Tibial artery (tissue), 4 donors: Measurements from ENCODE around the gene CD300LG.

ENCODE experiments used
- DNase-seq, 2 donors: peaks; one replicate each; pipeline ENCODE4 v3.0.0-alpha.2; 2019
- H3K27ac ChIP-seq, 2 donors: fragments of 200-600 bp; sonication (generic) in 1 of 2; 1 replicate in 1 of 2; 2 replicates in 1 of 2; pipeline ENCODE4 v1.5.1; 2018 to 2019; ENCODE audit warnings: mild to moderate bottlenecking in 1 of 2
- H3K27me3 ChIP-seq, 2 donors: fragments of 200-600 bp; sonication (generic) in 1 of 2; one replicate each; pipeline versions ENCODE4 v1.5.1 to v1.6.0; 2016 to 2019
- H3K36me3 ChIP-seq, 3 donors: fragments of 200-600 bp; sonication (generic) in 2 of 3; one replicate each; pipeline ENCODE4 v1.5.1; 2016 to 2019; ENCODE audit warnings: mild to moderate bottlenecking in 2 of 3
- H3K4me1 ChIP-seq, 4 donors: fragments of 200-600 bp; sonication (generic) in 2 of 4; 1 replicate in 3 of 4; 2 replicates in 1 of 4; pipeline ENCODE4 v1.5.1; 2016 to 2019
- H3K4me3 ChIP-seq, 2 donors: fragments of 200-600 bp; sonication (generic) in 1 of 2; 1 replicate in 1 of 2; 2 replicates in 1 of 2; pipeline ENCODE4 v1.5.1; 2018 to 2019; ENCODE audit warnings: mild to moderate bottlenecking in 2 of 2
- H3K9me3 ChIP-seq, 3 donors: fragments of 200-600 bp; sonication (generic) in 1 of 3; one replicate each; pipeline ENCODE4 v1.5.1; 2016 to 2019
- intact Hi-C: fragments of 100-400 bp; cut with DNase I; formaldehyde crosslinking; loops from one replicate; pipeline ENCODE4 v1.15.0; 2023; ENCODE audit warnings: low total_unique reads
- TF ChIP-seq, protein P1 (sequence below), 2 experiments: fragments of 200-600 bp in 1 of 2; fragments of 450-650 bp in 1 of 2; IDR thresholded peaks; one replicate each; pipeline ENCODE4 v1.5.1; 2017 to 2019; ENCODE audit warnings: antibody characterized with exemption in 2 of 2, mild to moderate bottlenecking in 1 of 2, moderate library complexity in 1 of 2

CD300LG gene

GRCh38 chr17:43825567-43825966 lies 21.4 kb upstream of the CD300LG start:
- no peaks in the 10 kb centered on the region for H3K9me3 ChIP-seq
- H3K4me1 ChIP-seq = no peaks in the 10 kb centered on the region
- H3K36me3 ChIP-seq = peaks cover 5 to 69% (median 35%) of the 10 kb centered on the region in 3 donors
- H3K4me3 ChIP-seq = no peak overlapping the region
- TF ChIP-seq, protein P1, sequence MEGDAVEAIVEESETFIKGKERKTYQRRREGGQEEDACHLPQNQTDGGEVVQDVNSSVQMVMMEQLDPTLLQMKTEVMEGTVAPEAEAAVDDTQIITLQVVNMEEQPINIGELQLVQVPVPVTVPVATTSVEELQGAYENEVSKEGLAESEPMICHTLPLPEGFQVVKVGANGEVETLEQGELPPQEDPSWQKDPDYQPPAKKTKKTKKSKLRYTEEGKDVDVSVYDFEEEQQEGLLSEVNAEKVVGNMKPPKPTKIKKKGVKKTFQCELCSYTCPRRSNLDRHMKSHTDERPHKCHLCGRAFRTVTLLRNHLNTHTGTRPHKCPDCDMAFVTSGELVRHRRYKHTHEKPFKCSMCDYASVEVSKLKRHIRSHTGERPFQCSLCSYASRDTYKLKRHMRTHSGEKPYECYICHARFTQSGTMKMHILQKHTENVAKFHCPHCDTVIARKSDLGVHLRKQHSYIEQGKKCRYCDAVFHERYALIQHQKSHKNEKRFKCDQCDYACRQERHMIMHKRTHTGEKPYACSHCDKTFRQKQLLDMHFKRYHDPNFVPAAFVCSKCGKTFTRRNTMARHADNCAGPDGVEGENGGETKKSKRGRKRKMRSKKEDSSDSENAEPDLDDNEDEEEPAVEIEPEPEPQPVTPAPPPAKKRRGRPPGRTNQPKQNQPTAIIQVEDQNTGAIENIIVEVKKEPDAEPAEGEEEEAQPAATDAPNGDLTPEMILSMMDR (IDR thresholded peaks at IDR 0.05) = no peak
- H3K27ac ChIP-seq = no peak overlapping the region
- intact Hi-C loops = no loop called here
- DNase-seq = no peak
- H3K27me3 ChIP-seq = no peaks in the 10 kb centered on the region

- Histone ChIP-seq H3K9me3 (no peaks in the 10 kb centered on the region), H3K36me3 (peaks cover 5 to 71% (median 32%) of the 10 kb centered on the region in 3 donors), H3K27ac (no peak overlapping the region), H3K4me3 (no peak overlapping the region), H3K27me3 (no peaks in the 10 kb centered on the region), H3K4me1 (no peaks in the 10 kb centered on the region)
- TF ChIP-seq, protein P1 (IDR thresholded peaks at IDR 0.05) = no peak
- no peak for DNase-seq
- intact Hi-C loops = no loop called here
Observed at GRCh38 chr17:43826206-43826605, 20.8 kb upstream of the CD300LG start.

DNA sequence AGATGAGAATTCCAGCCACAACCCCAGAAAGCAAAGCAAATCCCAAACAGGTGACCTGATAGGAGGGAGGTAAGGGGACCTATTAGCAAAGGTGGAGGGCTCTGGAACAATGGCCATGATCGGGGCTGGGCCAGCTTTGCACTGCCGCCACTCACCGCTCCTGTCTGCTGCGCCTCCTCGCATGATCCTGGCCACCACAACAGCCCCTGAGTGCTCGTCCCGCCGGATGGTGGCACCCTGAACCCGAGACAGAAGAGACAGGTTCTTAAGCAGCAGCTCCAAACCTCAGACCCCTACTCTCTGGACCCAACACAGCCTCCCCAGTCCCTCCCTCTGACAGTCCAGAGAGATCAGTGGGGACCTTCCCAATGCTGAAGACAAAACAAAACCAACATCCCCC lies 19.4 kb upstream of the CD300LG start:
- intact Hi-C loops = no loop called here
- no peaks in the 10 kb centered on the region for H3K27me3 ChIP-seq
- DNase-seq = no peak
- H3K9me3 ChIP-seq = no peaks in the 10 kb centered on the region
- H3K4me1 ChIP-seq = peaks cover 0 to 11% (median 10%) of the 10 kb centered on the region in 4 donors
- peaks cover 5 to 72% (median 32%) of the 10 kb centered on the region in 3 donors for H3K36me3 ChIP-seq
- TF ChIP-seq, protein P1 (IDR thresholded peaks at IDR 0.05) = no peak
- H3K4me3 ChIP-seq = no peak overlapping the region
- H3K27ac ChIP-seq = no peak overlapping the region

DNA sequence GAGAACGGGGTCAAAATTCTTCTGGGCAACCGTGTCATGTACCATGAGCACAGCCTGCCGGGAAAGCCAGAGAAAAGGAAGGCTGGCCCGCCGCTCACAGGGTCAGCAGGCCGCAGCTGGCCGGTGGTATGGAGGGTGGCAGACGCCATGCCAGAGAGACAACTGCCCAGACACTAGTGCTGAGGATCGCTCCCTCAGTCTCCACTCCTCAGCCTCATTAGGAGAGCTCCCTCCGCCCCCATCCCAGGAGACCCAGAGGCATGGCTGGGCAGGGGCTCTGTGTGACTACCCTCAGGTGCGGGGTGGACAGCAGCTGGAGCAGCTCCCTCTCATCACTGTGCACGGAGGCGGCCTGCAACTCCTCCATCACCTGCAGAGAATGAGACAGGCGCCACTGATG lies 17.2 kb upstream of the CD300LG start:
- DNase-seq = no peak
- Histone ChIP-seq H3K9me3 (no peaks in the 10 kb centered on the region), H3K27me3 (no peaks in the 10 kb centered on the region), H3K36me3 (peaks cover 5 to 64% (median 32%) of the 10 kb centered on the region in 3 donors), H3K4me1 (peaks cover 0 to 22% (median 18%) of the 10 kb centered on the region in 4 donors), H3K4me3 (no peak overlapping the region), H3K27ac (no peak overlapping the region)
- TF ChIP-seq, protein P1 (IDR thresholded peaks at IDR 0.05) = no peak
- intact Hi-C loops = loop anchor here (10.0 kb wide), 1 partner anchor 45 kb away; the partner anchor contains the start of gene CFAP97D1

DNA sequence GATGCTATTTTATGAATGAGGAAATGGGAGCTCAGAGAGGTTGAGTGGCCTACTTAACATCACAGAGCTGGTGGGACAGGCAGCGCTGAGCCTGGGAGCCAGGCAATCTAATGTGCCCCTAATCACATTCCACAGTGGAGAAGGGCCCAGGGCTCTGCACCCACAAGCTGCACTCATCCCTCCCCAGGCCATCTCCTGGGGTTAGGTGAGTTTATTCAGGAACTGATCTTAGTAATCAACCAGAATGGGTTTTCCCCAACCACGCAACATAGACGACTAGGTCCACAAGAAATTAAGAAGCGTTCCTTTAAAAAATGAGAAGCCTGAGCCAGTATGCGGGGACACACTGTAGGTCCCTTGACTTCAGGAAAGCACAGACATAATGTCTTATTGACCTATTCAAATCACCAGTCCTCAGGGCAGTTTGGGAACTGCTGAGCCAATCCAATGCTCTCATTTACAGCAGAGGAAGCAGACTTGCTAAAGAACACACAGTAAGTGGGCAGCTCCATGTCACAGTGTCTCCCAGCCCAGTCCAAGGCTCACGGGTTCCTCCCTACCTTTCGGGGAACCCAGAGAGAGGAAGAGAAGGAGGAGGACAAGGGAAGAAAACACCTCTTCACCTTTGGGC lies 16.4 kb upstream of the CD300LG start:
- Histone ChIP-seq H3K36me3 (peaks cover 5 to 57% (median 27%) of the 10 kb centered on the region in 3 donors), H3K4me3 (no peak overlapping the region), H3K27ac (no peak overlapping the region), H3K9me3 (no peaks in the 10 kb centered on the region), H3K4me1 (peaks cover 0 to 22% (median 18%) of the 10 kb centered on the region in 4 donors), H3K27me3 (no peaks in the 10 kb centered on the region)
- intact Hi-C loops = loop anchor here (10.0 kb wide), 1 partner anchor 46 kb away; the partner anchor contains the start of gene CFAP97D1
- TF ChIP-seq, protein P1 (IDR thresholded peaks at IDR 0.05) = no peak
- DNase-seq = no peak
